Measurements from ENCODE around the gene PRPF40A. TPM values are rescaled to one million over a fixed set of nuclear protein-coding genes. Genes with fewer than 3 reads are reported as not detected.

The PRPF40A gene
- polyA plus RNA-seq, 3 donors: 56.0 to 95.4 (median 66.6) TPM

GRCh38 chr2:152720794-152721193 is 3.5 kb upstream of the PRPF40A start:
- Histone ChIP-seq H3K27ac (ENCODE audit: low read depth in 1 of 2, low read length in 2 of 2) (no peak overlapping the region), H2AFZ (ENCODE audit: insufficient read depth, low read depth, low read length, poor library complexity, severe bottlenecking) (no peak overlapping the region), H3K9me3 (replicated peaks in 1 of 2; ENCODE audit: control insufficient read depth in 1 of 2, insufficient read depth in 1 of 2, low read length in 2 of 2) (no peaks in the 10 kb centered on the region), H4K20me1 (ENCODE audit: insufficient read depth, low read length) (peaks cover 21% of the 10 kb centered on the region), H3K4me2 (replicated peaks; ENCODE audit: extremely low read depth, low read length, poor library complexity, severe bottlenecking) (no peak overlapping the region), H3K27me3 (ENCODE audit: control insufficient read depth in 2 of 2, insufficient read depth in 2 of 2, low read length in 2 of 2) (no peaks in the 10 kb centered on the region), H3K4me1 (ENCODE audit: control insufficient read depth in 1 of 2, insufficient read depth in 2 of 2, low read length in 2 of 2) (peaks cover 24 to 31% of the 10 kb centered on the region in 2 donors), H3K9ac (ENCODE audit: insufficient read depth, low read length, poor library complexity, severe bottlenecking) (no peak overlapping the region), H3K79me2 (ENCODE audit: insufficient read depth, low read length) (peaks cover 88% of the 10 kb centered on the region), H3K4me3 (replicated peaks in 1 of 3; ENCODE audit: low read depth in 2 of 3, low read length in 3 of 3) (no peak overlapping the region), H3K36me3 (replicated peaks in 1 of 2; ENCODE audit: control insufficient read depth in 1 of 2, insufficient read depth in 2 of 2, low read length in 2 of 2) (peaks cover 3 to 47% of the 10 kb centered on the region in 2 donors)
- peaks cover 13 to 31% of the 10 kb centered on the region in 2 donors for H3K36me3 Mint-ChIP-seq
- intact Hi-C loops (cut with micrococcal nuclease): no loop called here
- no peak for TF ChIP-seq CTCF (IDR thresholded peaks at IDR 0.05)
- peaks cover 33% of the 10 kb centered on the region for H3K4me1 Mint-ChIP-seq
- DNase-seq: no peak
- peaks cover 0 to 2% (median 0%) of the 10 kb centered on the region in 3 donors for H3K27me3 Mint-ChIP-seq (ENCODE audit: low read depth in 3 of 3)
- H3K27ac Mint-ChIP-seq: no peak overlapping the region
- WGBS (ENCODE audit: insufficient coverage): no CpG with 5 or more reads among the region's 2 CpGs
- H3K9me3 Mint-ChIP-seq: peaks cover 0 to 3% (median 0%) of the 10 kb centered on the region in 7 donors
- no peak overlapping the region for H3K4me3 Mint-ChIP-seq

DNA sequence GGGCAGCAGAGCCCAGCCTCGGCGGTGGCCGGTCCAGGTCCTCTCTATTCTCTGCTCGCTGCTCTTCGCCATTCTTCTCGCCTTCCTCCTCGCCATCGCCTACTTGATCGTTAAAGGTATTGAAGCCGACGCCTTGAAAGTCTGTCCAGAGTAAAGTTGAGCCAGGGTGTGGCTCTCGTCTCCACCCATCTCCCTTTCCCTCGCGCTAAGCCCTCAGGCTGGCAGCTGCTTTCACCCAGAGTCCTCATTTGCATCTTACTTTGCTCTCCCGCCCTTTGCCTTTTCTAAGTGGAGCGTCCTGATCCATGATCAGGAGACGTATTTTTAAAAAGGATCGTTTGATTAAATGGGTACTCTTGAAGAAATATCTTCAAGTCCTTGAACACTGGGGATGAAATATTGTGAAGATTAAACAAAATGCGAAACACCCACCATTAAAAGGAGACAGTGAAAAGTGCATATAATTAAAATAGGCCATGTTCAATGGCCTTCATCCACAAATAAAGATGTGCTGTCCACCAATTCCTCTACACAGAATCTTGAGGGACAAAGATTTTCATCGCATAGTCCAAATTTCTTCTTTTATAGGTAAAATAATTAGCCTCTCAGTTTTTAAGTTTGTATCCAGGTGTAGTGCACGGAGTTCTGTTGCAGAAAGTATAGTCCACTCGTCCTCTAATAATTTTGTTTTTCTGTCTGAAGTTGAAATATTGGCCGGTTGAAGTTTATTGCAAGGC is 1.8 kb upstream of the PRPF40A start:
- H3K36me3 Mint-ChIP-seq: peaks cover 21 to 39% of the 10 kb centered on the region in 2 donors
- Histone ChIP-seq H3K9ac (ENCODE audit: insufficient read depth, low read length, poor library complexity, severe bottlenecking) (peak overlapping the region; percentile 88), H3K9me3 (replicated peaks in 1 of 2; ENCODE audit: control insufficient read depth in 1 of 2, insufficient read depth in 1 of 2, low read length in 2 of 2) (no peaks in the 10 kb centered on the region), H3K27ac (ENCODE audit: low read depth in 1 of 2, low read length in 2 of 2) (peak overlapping the region; percentile 97 to 98), H2AFZ (ENCODE audit: insufficient read depth, low read depth, low read length, poor library complexity, severe bottlenecking) (peak overlapping the region; percentile 91), H3K36me3 (replicated peaks in 1 of 2; ENCODE audit: control insufficient read depth in 1 of 2, insufficient read depth in 2 of 2, low read length in 2 of 2) (peaks cover 15 to 47% of the 10 kb centered on the region in 2 donors), H3K27me3 (ENCODE audit: control insufficient read depth in 2 of 2, insufficient read depth in 2 of 2, low read length in 2 of 2) (no peaks in the 10 kb centered on the region), H3K4me1 (ENCODE audit: control insufficient read depth in 1 of 2, insufficient read depth in 2 of 2, low read length in 2 of 2) (peaks cover 25 to 36% of the 10 kb centered on the region in 2 donors), H3K79me2 (ENCODE audit: insufficient read depth, low read length) (peaks cover 88% of the 10 kb centered on the region), H3K4me3 (replicated peaks in 1 of 3; ENCODE audit: low read depth in 2 of 3, low read length in 3 of 3) (peak overlapping the region; percentile 88 to 96 (median 95)), H3K4me2 (replicated peaks; ENCODE audit: extremely low read depth, low read length, poor library complexity, severe bottlenecking) (peak overlapping the region; percentile 98), H4K20me1 (ENCODE audit: insufficient read depth, low read length) (peaks cover 38% of the 10 kb centered on the region)
- H3K27ac Mint-ChIP-seq: peak overlapping the region; percentile 94 to 99 (median 98)
- H3K4me1 Mint-ChIP-seq: peaks cover 38% of the 10 kb centered on the region
- H3K9me3 Mint-ChIP-seq: peaks cover 0 to 3% (median 0%) of the 10 kb centered on the region in 7 donors
- DNase-seq: peak in 1 of 3 donors; percentile 3
- H3K4me3 Mint-ChIP-seq: peak overlapping the region; percentile 97 to 100
- WGBS (ENCODE audit: insufficient coverage): under 1% methylated on average over 14 of the region's 23 CpGs
- no peak for TF ChIP-seq CTCF (IDR thresholded peaks at IDR 0.05)
- H3K27me3 Mint-ChIP-seq (ENCODE audit: low read depth in 3 of 3): peaks cover 0 to 2% (median 0%) of the 10 kb centered on the region in 3 donors
- intact Hi-C loops (cut with micrococcal nuclease): loop anchor here in 1 of 2 donors (5.0 to 10.0 kb wide), 2 partner anchors 892 to 1434 kb away; partner anchors contain the start of genes ARL5A and NMI
